PC-9 (cell line): ENCODE results near the gene LHX4. TPM values are rescaled to one million over a fixed set of nuclear protein-coding genes. Genes with fewer than 3 reads are reported as not detected.

Experiments used
- BruUV-seq: library from RNA; stranded (reverse); fragments of 400-500 nt; replicated peaks from 2 replicates; lab custom pipeline; 2021; lab: Mats Ljungman, UMichigan
- CTCF ChIA-PET: fragments of 300-600 bp; sonication (Branson Sonifier 250); formaldehyde crosslinking; loops from one replicate; lab custom pipeline; 2022; ENCODE audit warnings: antibody characterized with exemption; lab: Charles Lee
- POLR2A ChIA-PET: fragments of 300-600 bp; sonication (Branson Sonifier 250); formaldehyde crosslinking; loops from one replicate; lab custom pipeline; 2022; ENCODE audit warnings: antibody characterized with exemption; ENCODE audit not compliant: unreplicated experiment; lab: Charles Lee
- DNase-seq, 2 experiments: peaks; one replicate each; pipeline versions ENCODE4 v3.0.0 to v3.0.0-alpha.2; 2015 to 2022; ENCODE audit warnings: mixed read lengths in 1 of 2
- H2AFZ ChIP-seq: fragments of 200-600 bp; sonication (generic); 2 replicates; pipeline ENCODE4 v1.8.1; 2017; ENCODE audit warnings: antibody characterized with exemption
- H3F3A ChIP-seq: fragments of 200-600 bp; sonication (generic); 2 replicates; pipeline ENCODE4 v1.8.1; 2017; ENCODE audit warnings: antibody characterized with exemption, mild to moderate bottlenecking, low read depth; ENCODE audit not compliant: insufficient read depth
- H3K27ac ChIP-seq: fragments of 200-600 bp; sonication (generic); 2 replicates; pipeline ENCODE4 v1.6.1; 2016; ENCODE audit warnings: mixed run types
- H3K27me3 ChIP-seq: fragments of 200-600 bp; sonication (generic); 2 replicates; pipeline ENCODE4 v1.6.1; 2016; ENCODE audit warnings: low read depth, mixed run types; ENCODE audit not compliant: insufficient read depth
- H3K36me3 ChIP-seq: fragments of 200-600 bp; sonication (generic); 2 replicates; pipeline ENCODE4 v1.6.1; 2016; ENCODE audit warnings: low read depth, mixed run types
- H3K4me1 ChIP-seq: fragments of 200-600 bp; sonication (generic); replicated peaks from 2 replicates; pipeline ENCODE4 v1.6.1; 2016; ENCODE audit warnings: mixed run types; ENCODE audit not compliant: insufficient read depth
- H3K4me2 ChIP-seq: fragments of 200-600 bp; sonication (generic); 2 replicates; pipeline ENCODE4 v1.6.1; 2017; ENCODE audit warnings: mixed run types
- H3K4me3 ChIP-seq: fragments of 200-600 bp; sonication (generic); 2 replicates; pipeline ENCODE4 v1.6.1; 2016; ENCODE audit warnings: mixed run types
- H3K79me2 ChIP-seq: fragments of 200-600 bp; sonication (generic); 2 replicates; pipeline ENCODE4 v1.6.1; 2017; ENCODE audit warnings: low read depth, mixed run types
- H3K9me2 ChIP-seq: fragments of 200-600 bp; sonication (generic); 2 replicates; pipeline ENCODE4 v1.8.1; 2017; ENCODE audit warnings: mild to moderate bottlenecking; ENCODE audit not compliant: insufficient read depth
- H3K9me3 ChIP-seq: fragments of 200-600 bp; sonication (generic); 2 replicates; pipeline ENCODE4 v1.8.1; 2016; ENCODE audit warnings: low read depth; ENCODE audit not compliant: insufficient read depth
- H4K20me1 ChIP-seq: fragments of 200-600 bp; sonication (generic); 2 replicates; pipeline ENCODE4 v1.8.1; 2017; ENCODE audit not compliant: insufficient read depth
- EZH2 ChIP-seq: fragments of 200-600 bp; sonication (generic); IDR thresholded peaks from 2 replicates; pipeline ENCODE4 v1.8.0; 2017; ENCODE audit warnings: antibody characterized with exemption, low read depth
- intact Hi-C: fragments of 100-400 bp; cut with micrococcal nuclease; formaldehyde crosslinking; loops from one replicate; pipeline ENCODE4 v1.10.0; 2022; ENCODE audit not compliant: unreplicated experiment
- total RNA-seq: library from RNA; stranded (reverse); gene quantifications from 2 replicates; pipeline ENCODE4 v1.2.3, GENCODE V29; 2021
- TF ChIP-seq, protein P1 (sequence below): fragments of 200-600 bp; sonication (generic); conservative IDR thresholded peaks from 2 replicates; pipeline ENCODE4 v1.6.1; 2017; ENCODE audit warnings: mixed run types, antibody characterized with exemption, mild to moderate bottlenecking, moderate library complexity

The LHX4 gene
- total RNA-seq, 1 experiment from 2014 or later, result 0.28 TPM

DNA sequence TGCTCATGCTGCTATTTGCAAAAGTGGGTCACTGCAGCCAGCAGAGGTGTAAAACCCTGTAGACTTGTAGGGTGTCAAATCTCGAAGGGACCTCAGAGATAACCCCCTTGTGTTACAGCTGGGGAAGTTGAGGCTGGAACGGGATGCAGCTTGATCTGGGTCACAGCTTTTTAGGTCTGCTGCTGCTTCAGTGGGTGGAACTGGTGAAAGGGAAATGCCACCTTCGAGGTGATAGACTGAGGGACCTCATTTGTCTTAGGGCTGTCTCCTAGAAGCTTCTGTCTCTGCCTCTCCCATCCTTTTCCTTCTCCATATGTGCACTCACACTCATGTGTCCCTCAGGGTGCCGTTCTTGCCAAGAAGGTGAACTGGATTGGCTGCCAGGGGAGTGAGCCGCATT is 40.0 kb upstream of the LHX4 start:
- DNase-seq, result no peak
- H3F3A ChIP-seq, result no peaks in the 10 kb centered on the region
- H2AFZ ChIP-seq, result no peak overlapping the region
- no peak overlapping the region for H3K4me3 ChIP-seq
- intact Hi-C loops, result no loop called here
- H3K9me2 ChIP-seq, result no peaks in the 10 kb centered on the region
- H3K4me2 ChIP-seq, result no peak overlapping the region
- TF ChIP-seq EZH2, result no peak
- no peaks in the 10 kb centered on the region for H3K79me2 ChIP-seq
- no peaks in the 10 kb centered on the region for H3K27me3 ChIP-seq
- ChIA-PET POLR2A (no interaction called here), CTCF (no interaction called here)
- no peak overlapping the region for H3K27ac ChIP-seq
- no peaks in the 10 kb centered on the region for H3K9me3 ChIP-seq
- no TSS peak for BruUV-seq
- no peaks in the 10 kb centered on the region for H3K4me1 ChIP-seq
- H3K36me3 ChIP-seq, result peaks cover 3% of the 10 kb centered on the region; the same call in 1 of the 2 replicates
- peaks cover 5% of the 10 kb centered on the region; the same call in 1 of the 2 replicates for H4K20me1 ChIP-seq

DNA sequence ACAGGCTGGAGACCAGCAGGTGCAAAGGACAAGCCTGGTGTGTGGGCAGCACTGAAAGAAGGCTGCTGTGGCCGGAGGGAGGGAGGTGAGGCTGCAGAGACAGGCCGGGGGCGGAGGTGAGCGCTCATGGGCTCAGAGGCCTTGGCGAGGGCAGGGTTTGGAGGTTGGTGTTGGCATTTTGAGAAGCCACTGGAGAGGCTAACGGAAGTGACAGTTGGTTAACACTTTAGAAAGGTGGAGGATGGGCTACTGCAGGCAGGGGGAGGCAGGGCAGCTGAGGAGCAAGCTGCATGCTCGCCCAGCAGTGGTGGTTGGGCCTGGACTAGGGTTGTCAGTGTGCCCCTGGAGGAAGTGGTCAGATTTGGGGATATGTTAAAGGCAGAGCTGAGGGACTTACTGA is 37.9 kb upstream of the LHX4 start:
- Histone ChIP-seq H3K79me2 (no peaks in the 10 kb centered on the region), H3K36me3 (peaks cover 3% of the 10 kb centered on the region; the same call in 1 of the 2 replicates), H3K4me3 (no peak overlapping the region), H3K9me2 (no peaks in the 10 kb centered on the region), H3K27ac (no peak overlapping the region), H3K4me1 (no peaks in the 10 kb centered on the region), H4K20me1 (0 out of 2 replicates have a peak, but pooled peaks cover 5% of the 10 kb centered on the region), H2AFZ (no peak overlapping the region), H3K27me3 (no peaks in the 10 kb centered on the region), H3F3A (no peaks in the 10 kb centered on the region), H3K4me2 (no peak overlapping the region), H3K9me3 (no peaks in the 10 kb centered on the region)
- intact Hi-C loops, result no loop called here
- no TSS peak for BruUV-seq
- no peak for TF ChIP-seq EZH2
- TF ChIP-seq, protein P1, sequence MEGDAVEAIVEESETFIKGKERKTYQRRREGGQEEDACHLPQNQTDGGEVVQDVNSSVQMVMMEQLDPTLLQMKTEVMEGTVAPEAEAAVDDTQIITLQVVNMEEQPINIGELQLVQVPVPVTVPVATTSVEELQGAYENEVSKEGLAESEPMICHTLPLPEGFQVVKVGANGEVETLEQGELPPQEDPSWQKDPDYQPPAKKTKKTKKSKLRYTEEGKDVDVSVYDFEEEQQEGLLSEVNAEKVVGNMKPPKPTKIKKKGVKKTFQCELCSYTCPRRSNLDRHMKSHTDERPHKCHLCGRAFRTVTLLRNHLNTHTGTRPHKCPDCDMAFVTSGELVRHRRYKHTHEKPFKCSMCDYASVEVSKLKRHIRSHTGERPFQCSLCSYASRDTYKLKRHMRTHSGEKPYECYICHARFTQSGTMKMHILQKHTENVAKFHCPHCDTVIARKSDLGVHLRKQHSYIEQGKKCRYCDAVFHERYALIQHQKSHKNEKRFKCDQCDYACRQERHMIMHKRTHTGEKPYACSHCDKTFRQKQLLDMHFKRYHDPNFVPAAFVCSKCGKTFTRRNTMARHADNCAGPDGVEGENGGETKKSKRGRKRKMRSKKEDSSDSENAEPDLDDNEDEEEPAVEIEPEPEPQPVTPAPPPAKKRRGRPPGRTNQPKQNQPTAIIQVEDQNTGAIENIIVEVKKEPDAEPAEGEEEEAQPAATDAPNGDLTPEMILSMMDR, result no peak
- DNase-seq, result no peak
- ChIA-PET CTCF (no interaction called here), POLR2A (no interaction called here)

DNA sequence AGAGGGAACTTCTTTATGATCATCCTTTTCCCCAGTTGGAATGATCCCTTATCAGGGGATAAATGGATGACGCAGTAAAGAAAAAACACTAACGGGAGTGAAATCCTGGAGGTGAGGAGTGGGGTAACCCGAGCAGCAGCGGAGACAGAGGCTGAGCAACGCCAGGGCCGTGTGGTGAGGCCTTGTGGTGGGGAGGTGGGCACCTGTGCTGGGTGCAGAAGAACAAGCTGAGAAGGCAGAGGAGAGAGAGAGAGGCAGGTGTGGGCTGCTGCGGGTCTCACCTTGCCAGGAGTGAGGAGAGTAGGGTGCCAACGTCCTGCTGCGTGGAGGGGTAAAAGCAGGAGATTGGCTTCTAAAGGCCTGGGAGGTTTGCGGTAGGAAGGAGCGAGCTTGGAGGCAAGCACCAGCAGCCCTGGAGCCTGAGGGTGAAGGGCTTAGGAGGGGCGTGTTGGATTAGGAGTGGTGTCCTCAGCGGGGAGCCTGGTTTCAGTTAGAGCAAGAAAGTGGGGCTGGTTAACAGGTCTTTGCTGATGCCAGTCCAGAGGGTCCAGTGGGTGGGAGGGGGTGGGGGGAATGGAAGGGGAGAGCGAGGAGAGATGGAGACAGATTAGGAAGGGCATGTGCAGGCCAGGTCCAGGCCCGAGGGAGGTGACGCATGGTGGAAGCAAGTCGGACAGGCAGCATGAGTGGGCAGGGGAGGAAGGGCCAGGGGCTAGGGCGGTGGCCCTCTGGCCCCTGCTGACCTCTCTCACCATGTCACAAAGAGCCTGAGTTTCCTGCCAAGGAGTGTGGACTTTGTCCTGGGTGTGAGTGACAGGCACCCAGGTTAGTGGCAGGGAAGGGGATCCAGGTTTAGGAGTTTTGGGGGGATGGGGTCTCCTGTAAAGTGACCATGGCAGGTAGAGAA is 36.7 kb upstream of the LHX4 start:
- Histone ChIP-seq H3K9me2 (no peaks in the 10 kb centered on the region), H3K79me2 (no peaks in the 10 kb centered on the region), H2AFZ (no peak overlapping the region), H3K27me3 (no peaks in the 10 kb centered on the region), H3K4me2 (no peak overlapping the region), H3K4me1 (no peaks in the 10 kb centered on the region), H3K27ac (no peak overlapping the region), H3K36me3 (peaks cover 3% of the 10 kb centered on the region; the same call in 1 of the 2 replicates), H4K20me1 (0 out of 2 replicates have a peak, but pooled peaks cover 3% of the 10 kb centered on the region), H3F3A (no peaks in the 10 kb centered on the region), H3K4me3 (no peak overlapping the region), H3K9me3 (no peaks in the 10 kb centered on the region)
- TF ChIP-seq EZH2, result no peak
- TF ChIP-seq, protein P1, result no peak
- intact Hi-C loops, result no loop called here
- CTCF ChIA-PET, result no interaction called here
- POLR2A ChIA-PET, result no interaction called here
- BruUV-seq, result no TSS peak
- DNase-seq, result no peak
